ENCODE results near the gene FOXP1. TPM values are rescaled to one million over a fixed set of nuclear protein-coding genes. Genes with fewer than 3 reads are reported as not detected.

The FOXP1 gene
- total RNA-seq, 1 donor from 2014 or later, result 26.1 TPM

DNA sequence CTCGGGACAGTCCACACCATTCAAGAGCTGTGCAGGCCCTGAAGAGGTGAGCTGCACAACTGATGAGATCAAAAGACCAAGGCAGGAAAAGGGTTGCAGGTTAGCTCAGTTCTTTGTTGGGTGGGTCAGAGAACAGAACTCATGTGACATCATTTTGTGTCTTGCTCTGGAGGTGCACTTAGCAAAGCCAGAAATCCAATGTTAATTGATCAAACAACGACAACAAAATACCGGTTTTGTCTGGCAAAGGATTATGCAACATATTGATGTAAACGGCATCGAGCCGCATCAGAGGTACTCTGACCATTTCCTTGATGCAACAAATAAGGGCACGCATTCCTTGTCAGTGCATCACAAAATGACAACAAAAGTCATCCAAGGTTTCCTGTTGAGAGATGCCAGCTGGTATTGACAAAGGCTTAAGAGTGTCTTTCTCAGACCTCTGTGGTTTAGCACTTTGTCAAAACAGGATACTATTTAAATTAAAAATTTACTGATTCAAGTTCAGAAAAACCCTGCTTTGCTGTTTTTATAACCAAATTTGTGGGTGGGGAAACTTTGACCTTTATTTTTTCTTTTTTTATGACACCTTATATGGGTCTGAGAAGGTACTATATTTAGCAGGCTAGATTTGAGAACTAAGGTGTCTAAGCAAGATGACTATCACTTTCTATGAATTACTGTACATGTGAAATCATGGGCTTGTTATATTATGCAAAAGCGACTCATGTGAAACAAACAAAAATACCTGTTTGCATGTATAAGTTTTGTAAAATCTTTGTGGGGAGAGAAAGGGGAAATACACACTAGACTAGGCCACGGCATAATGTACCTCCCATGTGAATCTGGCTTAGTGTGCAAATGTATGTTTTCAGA is 496.1 kb downstream of the FOXP1 start:
- TF ChIP-seq, protein P1, sequence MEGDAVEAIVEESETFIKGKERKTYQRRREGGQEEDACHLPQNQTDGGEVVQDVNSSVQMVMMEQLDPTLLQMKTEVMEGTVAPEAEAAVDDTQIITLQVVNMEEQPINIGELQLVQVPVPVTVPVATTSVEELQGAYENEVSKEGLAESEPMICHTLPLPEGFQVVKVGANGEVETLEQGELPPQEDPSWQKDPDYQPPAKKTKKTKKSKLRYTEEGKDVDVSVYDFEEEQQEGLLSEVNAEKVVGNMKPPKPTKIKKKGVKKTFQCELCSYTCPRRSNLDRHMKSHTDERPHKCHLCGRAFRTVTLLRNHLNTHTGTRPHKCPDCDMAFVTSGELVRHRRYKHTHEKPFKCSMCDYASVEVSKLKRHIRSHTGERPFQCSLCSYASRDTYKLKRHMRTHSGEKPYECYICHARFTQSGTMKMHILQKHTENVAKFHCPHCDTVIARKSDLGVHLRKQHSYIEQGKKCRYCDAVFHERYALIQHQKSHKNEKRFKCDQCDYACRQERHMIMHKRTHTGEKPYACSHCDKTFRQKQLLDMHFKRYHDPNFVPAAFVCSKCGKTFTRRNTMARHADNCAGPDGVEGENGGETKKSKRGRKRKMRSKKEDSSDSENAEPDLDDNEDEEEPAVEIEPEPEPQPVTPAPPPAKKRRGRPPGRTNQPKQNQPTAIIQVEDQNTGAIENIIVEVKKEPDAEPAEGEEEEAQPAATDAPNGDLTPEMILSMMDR (conservative IDR thresholded peaks at IDR 0.05; ENCODE audit: low read depth, low read length), result no peak
- DNase-seq (ENCODE audit: low read depth), result no peak
- H3K4me3 ChIP-seq (ENCODE audit: low read depth, low read length), result no peak overlapping the region

DNA sequence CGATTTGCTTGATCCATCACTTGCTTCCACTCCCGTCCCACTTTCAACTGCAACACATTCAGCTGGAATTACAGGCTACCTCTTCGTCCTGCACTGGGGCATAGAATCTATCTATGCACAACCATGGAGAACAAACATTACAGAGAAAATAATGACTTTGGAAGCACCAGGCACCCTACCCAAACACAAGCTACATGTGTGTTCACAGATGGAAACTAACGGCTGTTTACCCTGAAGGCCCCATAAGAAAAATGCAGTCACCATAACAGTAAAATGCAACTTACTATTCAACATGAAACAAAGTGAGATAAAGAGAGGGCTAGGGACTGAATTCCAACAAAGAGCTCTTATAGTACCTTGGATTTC is 496.8 kb downstream of the FOXP1 start:
- no peak overlapping the region for H3K4me3 ChIP-seq (ENCODE audit: low read depth, low read length)
- DNase-seq (ENCODE audit: low read depth), result no peak
- TF ChIP-seq, protein P1 (conservative IDR thresholded peaks at IDR 0.05; ENCODE audit: low read depth, low read length), result no peak

DNA sequence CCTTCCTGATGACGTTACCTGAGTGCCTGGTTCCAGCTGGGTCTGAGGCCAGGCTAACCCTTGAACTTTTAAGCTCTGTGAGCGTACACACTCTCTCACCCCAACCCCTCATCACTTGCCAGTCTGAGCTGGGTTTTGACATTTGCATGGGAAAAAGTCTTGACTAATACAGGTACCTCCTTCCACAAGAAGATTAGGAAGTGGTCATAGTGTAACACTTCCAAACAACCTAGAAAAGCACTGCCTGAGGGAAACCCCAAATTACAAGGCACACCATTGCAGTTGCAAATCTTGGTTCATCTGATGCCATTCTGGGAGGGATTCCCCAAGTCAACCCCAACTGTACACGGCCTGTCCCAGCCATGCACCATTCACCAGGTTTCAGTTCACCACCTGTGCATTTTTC is 499.8 kb downstream of the FOXP1 start:
- no peak for DNase-seq (ENCODE audit: low read depth)
- H3K4me3 ChIP-seq (ENCODE audit: low read depth, low read length), result no peak overlapping the region
- TF ChIP-seq, protein P1 (conservative IDR thresholded peaks at IDR 0.05; ENCODE audit: low read depth, low read length), result no peak

DNA sequence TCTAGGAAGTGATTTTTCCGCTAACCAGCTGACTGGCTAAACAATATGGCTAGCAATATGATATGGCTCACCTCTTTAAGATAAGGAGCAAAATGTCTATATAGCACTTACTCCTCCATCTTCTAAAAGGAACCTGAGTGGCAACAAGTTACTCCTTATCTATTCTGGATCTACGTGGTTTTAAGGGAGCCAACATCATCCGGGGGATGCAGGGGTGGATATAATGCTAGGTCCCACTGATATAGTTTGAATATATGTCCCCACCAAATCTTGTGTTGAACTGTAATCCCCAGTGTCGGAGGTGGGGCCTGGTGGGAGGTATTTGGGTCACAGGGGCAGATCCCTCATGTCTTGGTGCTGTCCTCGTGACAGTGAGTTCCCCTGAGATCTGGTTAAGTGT is 500.7 kb downstream of the FOXP1 start:
- no peak for DNase-seq (ENCODE audit: low read depth)
- TF ChIP-seq, protein P1 (conservative IDR thresholded peaks at IDR 0.05; ENCODE audit: low read depth, low read length), result no peak
- no peak overlapping the region for H3K4me3 ChIP-seq (ENCODE audit: low read depth, low read length)

DNA sequence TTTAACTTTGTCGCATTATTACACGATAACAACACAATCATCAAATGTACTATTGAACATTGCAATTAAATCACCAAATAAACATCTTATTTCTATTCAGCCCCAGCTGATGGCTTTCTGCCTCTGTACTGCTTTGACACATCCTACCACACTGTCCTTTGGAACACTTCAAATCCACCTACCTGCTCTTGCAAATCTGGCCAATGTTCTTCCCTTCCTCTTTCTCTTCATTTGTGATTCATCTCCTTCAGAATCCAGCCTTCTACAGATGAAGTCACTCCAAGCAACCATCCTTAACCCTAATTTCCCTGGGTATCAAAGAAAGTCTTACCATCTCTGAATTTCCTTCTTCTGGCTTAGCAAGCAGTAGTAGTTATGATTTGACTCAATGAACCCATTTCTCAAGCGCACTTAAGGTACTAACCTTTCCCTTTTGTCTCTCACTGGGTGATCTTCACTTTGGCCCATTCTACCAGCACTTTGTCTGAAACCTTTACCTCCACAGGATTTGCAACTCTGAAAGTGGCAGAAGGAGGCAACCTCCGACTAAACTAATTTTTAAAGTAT is 502.9 kb downstream of the FOXP1 start:
- no peak overlapping the region for H3K4me3 ChIP-seq (ENCODE audit: low read depth, low read length)
- DNase-seq (ENCODE audit: low read depth), result no peak
- TF ChIP-seq, protein P1 (conservative IDR thresholded peaks at IDR 0.05; ENCODE audit: low read depth, low read length), result no peak

DNA sequence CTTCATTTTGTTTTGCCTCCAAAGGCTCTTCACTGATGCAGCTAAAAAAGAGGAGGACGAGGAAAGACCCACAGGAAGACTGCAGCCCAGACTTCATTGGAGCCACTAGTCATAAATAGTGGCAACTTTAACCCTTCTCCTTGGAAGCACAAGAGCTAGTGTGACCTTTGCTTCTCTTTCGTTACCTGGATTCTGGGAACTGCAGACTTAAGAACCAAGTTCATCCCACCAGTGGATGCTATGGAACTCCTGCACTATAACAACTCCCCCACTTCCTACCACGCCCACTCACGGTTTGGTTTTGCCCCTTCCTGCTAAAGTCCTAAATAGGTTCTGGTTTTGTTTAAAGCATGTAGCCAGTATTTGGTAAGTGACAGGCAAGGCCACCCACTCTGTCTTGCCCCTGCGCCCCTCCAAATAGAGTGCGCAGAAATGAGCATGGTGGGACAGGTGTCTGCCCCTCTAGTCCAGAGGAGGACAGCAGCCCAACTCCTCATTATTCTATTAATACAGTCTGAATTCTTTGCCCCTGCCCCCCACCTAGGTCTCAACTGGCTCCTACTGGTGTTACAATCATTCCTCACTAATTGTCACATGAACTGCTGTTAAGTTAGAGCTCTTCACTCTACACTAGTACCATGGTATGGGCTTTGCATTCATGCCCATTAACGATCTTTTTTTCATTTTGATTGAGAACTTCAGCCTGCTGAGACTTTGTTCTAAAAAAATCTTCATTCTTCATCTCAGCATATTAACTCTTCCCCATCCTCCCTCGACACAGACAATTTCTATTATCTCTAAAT is 504.6 kb downstream of the FOXP1 start:
- DNase-seq (ENCODE audit: low read depth), result no peak
- no peak overlapping the region for H3K4me3 ChIP-seq (ENCODE audit: low read depth, low read length)
- TF ChIP-seq, protein P1 (conservative IDR thresholded peaks at IDR 0.05; ENCODE audit: low read depth, low read length), result no peak
